Measurements from ENCODE around the gene TEKT1.

TEKT1 gene

DNA sequence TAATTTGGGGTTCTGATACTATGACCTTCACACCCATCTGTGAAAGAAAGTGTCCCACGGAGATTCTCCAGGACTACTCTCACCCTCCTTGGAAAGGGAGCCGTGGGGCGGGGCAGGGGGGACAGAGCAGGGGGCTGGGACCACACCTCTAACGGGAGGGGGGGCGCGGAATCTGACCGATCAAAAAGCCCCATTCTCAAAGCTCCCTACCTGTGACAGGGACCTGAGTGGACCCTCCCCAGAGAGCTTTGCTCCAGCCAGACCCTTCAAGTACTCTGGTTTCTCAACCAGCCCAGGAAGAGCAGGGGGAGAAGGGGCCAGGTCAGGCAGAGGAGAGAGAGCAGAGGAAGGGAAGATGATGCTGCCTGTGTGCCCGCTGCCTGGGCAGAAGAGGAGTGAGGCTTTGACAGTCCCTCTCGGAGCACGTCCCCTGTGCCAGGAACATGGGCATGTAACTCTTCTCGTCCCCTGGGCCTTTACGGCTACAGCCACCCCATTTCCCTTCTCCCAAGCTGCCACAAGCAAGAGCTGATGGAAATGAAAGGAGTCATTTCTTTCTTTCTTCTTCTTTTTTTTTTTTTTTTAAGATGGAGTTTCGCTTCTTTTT lies 75.0 kb downstream of the TEKT1 start:
- no peak for FAIRE-seq

DNA sequence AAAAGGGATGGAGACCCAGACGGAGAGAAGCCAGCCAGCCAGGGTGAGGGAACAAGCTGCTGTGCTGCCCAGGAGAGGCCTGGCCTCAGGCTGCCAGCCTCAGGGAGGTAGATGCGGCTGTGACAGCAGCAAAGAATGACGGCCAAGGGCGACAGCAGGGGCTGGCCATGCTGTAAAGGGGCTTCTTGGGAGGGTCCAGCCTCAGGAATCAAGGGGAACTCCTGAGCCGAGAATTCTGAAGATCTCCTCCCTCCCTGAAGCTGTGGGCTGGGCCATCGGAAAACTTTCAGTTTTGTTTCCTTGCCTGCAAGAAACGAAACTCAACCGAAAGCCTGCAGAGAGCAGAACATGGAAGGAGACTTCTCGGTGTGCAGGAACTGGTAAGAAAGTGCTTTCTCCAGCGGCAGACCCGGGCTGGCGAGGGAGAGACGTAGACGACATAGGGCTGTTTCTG lies 75.8 kb downstream of the TEKT1 start, which contains the start of gene XAF1:
XAF1 (plus strand) TSS at position 316 of the 454 bp plus-strand sequence; CDS start at position 349, 33 bp downstream.
- FAIRE-seq: no peak

DNA sequence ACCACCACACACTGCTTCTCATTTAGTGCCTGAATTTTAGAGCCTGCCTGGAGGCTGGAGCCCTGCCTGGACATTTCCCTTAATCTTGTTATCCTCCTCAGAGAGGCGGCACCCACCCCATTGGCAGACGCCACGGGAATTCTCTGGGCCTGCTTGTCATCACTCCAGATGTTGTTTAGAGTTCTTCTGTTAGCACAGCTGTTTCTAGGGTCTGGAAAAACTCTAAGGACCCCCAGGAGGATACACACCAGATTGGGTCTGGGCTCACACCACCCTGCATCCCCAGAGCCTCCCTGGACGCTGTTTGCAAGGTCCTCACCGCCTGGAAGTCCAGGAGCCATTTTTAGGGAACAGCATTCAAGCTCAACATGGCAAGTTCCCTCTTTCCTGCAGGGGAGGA lies 76.2 kb downstream of the TEKT1 start:
- no peak for FAIRE-seq

DNA sequence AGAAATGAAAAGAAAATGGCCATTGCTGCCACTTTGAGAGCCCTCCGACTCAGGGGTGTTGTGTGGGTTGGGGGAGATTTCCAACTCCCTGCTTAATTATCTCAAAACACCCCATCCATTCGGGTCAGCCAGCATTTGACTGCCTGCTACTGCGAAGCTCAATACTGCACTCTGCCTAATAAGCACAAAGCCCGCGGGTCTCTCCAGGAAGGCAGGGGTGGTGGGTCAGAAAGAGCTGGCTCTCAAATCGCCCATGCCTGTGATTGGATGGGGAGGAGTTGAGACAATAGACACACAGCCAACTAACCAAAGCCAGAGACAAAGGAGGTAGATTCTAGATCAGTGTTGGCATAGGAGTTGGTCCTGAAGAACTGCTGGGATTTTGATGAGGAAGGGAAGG lies 78.0 kb downstream of the TEKT1 start:
- FAIRE-seq: no peak

DNA sequence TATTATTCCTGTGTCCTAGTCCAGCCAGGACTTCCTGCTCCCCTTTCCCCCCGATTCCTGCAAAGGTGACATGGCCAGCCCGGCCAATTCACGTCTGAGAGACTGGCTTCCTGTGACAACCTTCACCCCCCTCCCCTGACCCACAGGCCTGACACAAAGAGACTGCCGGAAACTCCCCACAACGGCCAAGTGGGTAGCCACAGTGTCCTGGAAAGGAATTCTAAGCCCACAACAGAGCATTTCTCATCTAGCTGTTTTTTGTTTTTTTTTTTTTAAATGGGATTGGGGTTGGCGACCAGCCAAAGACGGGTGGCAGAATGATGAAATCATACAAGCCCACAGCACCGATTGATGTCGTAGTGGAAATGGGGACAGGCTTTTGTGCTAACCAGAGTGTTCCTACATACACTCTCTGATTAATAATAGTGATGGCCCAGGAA lies 78.5 kb downstream of the TEKT1 start:
- no peak for FAIRE-seq

DNA sequence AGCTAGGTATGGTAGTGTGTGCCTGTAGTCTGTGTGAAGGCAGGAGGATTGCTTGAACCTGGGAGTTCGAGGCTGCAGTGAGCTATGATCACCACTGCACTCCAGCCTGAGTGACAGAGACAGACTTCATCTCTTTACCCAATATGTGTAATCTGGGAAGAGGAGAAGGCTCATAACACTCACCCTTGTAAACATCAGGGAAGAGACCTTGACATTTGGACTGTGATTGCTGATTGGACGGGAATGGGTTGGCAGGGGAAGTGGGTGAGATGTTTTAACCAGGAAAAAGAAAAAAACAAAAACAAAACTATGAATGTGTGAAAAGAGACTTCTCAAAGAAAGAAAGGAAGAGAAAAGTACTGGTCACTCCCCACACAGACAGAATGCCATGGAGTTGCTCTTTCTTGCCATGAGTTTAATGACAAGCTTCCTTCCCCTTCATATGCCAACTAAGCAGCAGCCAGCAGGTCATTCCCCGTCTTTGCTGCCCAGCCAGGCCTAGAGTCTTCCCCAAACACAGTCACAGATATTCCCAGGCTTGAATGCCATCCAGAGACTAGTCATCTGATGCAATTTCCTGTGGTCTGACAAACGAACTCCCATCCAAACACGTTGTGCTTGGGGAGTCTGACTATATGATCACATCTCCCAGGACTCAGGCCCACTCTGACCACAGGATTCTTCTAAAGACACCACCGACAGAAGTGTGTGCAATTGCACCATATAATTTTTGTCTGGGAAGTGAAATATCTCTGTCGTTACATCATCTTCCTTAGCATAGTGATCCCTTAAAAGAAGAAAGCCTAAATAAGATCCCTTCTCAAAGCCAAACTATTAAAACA lies 79.2 kb downstream of the TEKT1 start:
- no peak for FAIRE-seq

DNA sequence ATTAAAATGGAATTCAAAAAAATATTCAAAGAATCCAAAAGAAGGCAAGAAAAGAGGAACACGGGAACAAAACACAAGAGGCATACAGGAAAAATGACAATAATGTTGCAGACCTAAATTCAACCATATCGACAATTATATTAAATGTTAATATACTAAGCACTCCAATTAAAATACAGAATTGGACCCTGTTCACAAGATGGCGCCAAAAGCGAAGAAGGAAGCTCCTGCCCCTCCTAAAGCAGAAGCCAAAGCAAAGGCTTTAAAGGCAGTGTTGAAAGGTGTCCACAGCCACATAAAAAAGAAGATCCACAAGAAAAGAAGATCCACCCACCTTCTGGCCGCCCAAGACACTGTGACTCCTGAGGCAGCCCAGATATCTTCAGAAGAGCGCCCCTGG lies 82.0 kb downstream of the TEKT1 start:
- FAIRE-seq: no peak

DNA sequence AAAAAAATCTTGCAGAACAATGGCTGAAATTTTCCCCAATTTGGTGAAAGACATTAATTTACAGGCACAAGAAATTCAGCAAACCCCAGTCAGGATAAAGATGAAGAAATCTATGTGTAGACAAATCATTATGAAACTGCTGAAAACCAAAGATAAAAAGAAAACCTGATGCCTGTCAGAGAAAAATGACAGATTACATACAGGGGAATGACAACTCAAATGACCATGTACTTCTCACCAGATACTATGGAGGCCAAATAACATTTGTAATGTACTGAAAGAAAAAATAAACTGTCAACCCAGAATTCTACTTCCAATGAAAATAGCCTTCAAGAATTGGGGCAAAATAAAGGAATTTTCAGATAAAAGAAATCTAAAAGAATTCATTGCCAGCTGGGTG lies 82.9 kb downstream of the TEKT1 start:
- no peak for FAIRE-seq

All from colon (tissue), 2 donors.